Measurements from ENCODE around the gene PTPRM.

DNA sequence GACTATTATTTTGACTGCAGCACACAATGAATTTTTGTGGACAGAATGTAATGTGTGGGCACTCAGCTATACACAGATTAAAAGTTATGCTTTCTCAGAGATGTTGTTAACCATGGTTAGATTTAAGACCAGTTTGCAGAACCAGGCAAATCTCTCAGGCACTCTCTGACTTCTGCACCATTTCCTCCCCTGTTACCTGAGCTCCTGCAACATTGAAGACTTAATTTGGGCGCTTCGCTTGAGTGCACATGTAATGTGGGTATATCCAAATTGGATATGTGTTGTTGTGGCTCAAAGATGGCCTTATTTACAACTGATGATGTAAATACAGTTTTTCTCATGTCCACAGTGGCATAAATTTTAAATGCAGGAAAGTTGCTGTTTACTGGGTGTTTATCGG, 469.4 kb downstream of the PTPRM start:
- TF ChIP-seq, protein P1, sequence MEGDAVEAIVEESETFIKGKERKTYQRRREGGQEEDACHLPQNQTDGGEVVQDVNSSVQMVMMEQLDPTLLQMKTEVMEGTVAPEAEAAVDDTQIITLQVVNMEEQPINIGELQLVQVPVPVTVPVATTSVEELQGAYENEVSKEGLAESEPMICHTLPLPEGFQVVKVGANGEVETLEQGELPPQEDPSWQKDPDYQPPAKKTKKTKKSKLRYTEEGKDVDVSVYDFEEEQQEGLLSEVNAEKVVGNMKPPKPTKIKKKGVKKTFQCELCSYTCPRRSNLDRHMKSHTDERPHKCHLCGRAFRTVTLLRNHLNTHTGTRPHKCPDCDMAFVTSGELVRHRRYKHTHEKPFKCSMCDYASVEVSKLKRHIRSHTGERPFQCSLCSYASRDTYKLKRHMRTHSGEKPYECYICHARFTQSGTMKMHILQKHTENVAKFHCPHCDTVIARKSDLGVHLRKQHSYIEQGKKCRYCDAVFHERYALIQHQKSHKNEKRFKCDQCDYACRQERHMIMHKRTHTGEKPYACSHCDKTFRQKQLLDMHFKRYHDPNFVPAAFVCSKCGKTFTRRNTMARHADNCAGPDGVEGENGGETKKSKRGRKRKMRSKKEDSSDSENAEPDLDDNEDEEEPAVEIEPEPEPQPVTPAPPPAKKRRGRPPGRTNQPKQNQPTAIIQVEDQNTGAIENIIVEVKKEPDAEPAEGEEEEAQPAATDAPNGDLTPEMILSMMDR (conservative IDR thresholded peaks at IDR 0.05; ENCODE audit: low read length), result no peak
- TF ChIP-seq EZH2phosphoT487 (IDR thresholded peaks at IDR 0.05; ENCODE audit: borderline replicate concordance), result no peak

Measured in Loucy (cell line).